ENCODE measurements around the gene EGFL6.
"Not testable (repeated sequence)": the region's sequence is repeated elsewhere in the genome, so short reads cannot be mapped to it uniquely, and the experiment has no call there.

DNA sequence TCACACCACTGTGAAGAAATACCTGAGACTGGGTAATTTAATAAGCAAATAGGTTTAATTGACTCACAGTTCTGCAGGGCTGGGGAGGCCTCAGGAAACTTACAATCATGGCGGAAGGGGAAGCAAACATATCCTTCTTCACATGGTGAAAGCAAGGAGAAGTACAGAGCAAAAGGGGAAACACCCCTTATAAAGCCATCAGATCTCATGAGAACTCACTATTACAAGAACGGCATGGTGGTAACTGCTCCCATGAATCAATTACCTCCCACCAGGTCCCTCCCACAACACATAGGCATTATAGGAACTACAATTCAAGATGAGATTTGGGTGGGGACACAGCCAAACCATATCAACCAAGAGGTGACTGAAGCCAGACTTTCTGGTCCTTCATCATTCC is 78.9 kb downstream of the EGFL6 start:
- not testable (repeated sequence) for TF ChIP-seq POLR2A (IDR thresholded peaks at IDR 0.05; ENCODE audit: low read length); GATA1 (IDR thresholded peaks at IDR 0.05; ENCODE audit: low read depth, low read length)

Data from erythroblast (primary cell).